ENCODE data around the gene LSM7. TPM values are rescaled to one million over a fixed set of nuclear protein-coding genes. Genes with fewer than 3 reads are reported as not detected.

Gene LSM7
- total and polyA plus RNA-seq, 9 of the 15 experiments (the other 6 are each of a cell fraction or from before 2014, with no cell fraction given): 40.5 to 690 (median 265) TPM

GRCh38 chr19:2274931-2275535 is 53.4 kb downstream of the LSM7 start (continued):
- TF ChIP-seq REST (IDR thresholded peaks at IDR 0.05; ENCODE audit: borderline replicate concordance) (peak; percentile 75), REST (CRISPR knock-in tag; IDR thresholded peaks at IDR 0.05; ENCODE audit: low read depth) (no peak), KAT7 (CRISPR knock-in tag; IDR thresholded peaks at IDR 0.05; ENCODE audit: borderline replicate concordance) (0 out of 2 replicates have a peak, but pooled peaks have one; percentile 28), ZNF24 (IDR thresholded peaks at IDR 0.05) (no peak), ESRRA (IDR thresholded peaks at IDR 0.05; ENCODE audit: borderline replicate concordance, low read depth) (no peak), DDX20 (tag; IDR thresholded peaks at IDR 0.05; ENCODE audit: low read depth) (no peak), MTA1 (IDR thresholded peaks at IDR 0.05; ENCODE audit: borderline replicate concordance) (no peak), ZNF740 (CRISPR knock-in tag; IDR thresholded peaks at IDR 0.05) (no peak), ZNF740 (tag; IDR thresholded peaks at IDR 0.05) (no peak), CBX2 (IDR thresholded peaks at IDR 0.05; ENCODE audit: insufficient read depth, low read length, poor library complexity, severe bottlenecking) (no peak), ZNF431 (CRISPR knock-in tag; IDR thresholded peaks at IDR 0.05) (no peak), MYBL2 (IDR thresholded peaks at IDR 0.05; ENCODE audit: low read depth) (no peak), MYBL2 (CRISPR knock-in tag; IDR thresholded peaks at IDR 0.05; ENCODE audit: borderline replicate concordance) (no peak), RBM22 (IDR thresholded peaks at IDR 0.05; ENCODE audit: low read depth, low read length, poor library complexity, severe bottlenecking) (peak; percentile 93), CEBPG (CRISPR knock-in tag; IDR thresholded peaks at IDR 0.05) (no peak), CEBPG (tag; conservative IDR thresholded peaks at IDR 0.05 in 1 of 2, IDR thresholded peaks at IDR 0.05 in 1 of 2) (no peak)
- TF ChIP-seq, protein P1, sequence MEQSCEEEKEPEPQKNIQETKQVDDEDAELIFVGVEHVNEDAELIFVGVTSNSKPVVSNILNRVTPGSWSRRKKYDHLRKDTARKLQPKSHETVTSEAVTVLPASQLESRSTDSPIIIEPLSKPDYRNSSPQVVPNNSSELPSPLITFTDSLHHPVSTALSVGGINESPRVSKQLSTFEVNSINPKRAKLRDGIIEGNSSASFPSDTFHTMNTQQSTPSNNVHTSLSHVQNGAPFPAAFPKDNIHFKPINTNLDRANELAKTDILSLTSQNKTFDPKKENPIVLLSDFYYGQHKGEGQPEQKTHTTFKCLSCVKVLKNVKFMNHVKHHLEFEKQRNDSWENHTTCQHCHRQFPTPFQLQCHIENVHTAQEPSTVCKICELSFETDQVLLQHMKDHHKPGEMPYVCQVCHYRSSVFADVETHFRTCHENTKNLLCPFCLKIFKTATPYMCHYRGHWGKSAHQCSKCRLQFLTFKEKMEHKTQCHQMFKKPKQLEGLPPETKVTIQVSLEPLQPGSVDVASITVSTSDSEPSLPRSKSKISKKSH (CRISPR knock-in tag; IDR thresholded peaks at IDR 0.05): no peak

Measured in K562 (cell line).